ENCODE data around the gene PIGS. TPM values are rescaled to one million over a fixed set of nuclear protein-coding genes. Genes with fewer than 3 reads are reported as not detected.

PIGS gene
- total RNA-seq, 4 donors from 2014 or later, result 47.0 to 188 (median 107) TPM

- Histone ChIP-seq H3K27me3 (no peaks in the 10 kb centered on the region), H3K9me3 (no peaks in the 10 kb centered on the region), H3K4me3 (no peak overlapping the region), H3K4me1 (no peaks in the 10 kb centered on the region), H3K36me3 (no peaks in the 10 kb centered on the region), H3K27ac (no peak overlapping the region)
- no peak for DNase-seq
- TF ChIP-seq CTCF (IDR thresholded peaks at IDR 0.05) (no peak), POLR2A (IDR thresholded peaks at IDR 0.05) (no peak)
These were observed 39.0 kb downstream of the PIGS start for GRCh38 chr17:28532050-28532960.

- Histone ChIP-seq H3K4me3 (no peak overlapping the region), H3K36me3 (no peaks in the 10 kb centered on the region), H3K27me3 (no peaks in the 10 kb centered on the region), H3K4me1 (no peaks in the 10 kb centered on the region), H3K9me3 (no peaks in the 10 kb centered on the region), H3K27ac (no peak overlapping the region)
- no peak for TF ChIP-seq POLR2A (IDR thresholded peaks at IDR 0.05)
- TF ChIP-seq CTCF (IDR thresholded peaks at IDR 0.05), result no peak
- no peak for DNase-seq
These were observed 40.4 kb downstream of the PIGS start for GRCh38 chr17:28530926-28531325.

DNA sequence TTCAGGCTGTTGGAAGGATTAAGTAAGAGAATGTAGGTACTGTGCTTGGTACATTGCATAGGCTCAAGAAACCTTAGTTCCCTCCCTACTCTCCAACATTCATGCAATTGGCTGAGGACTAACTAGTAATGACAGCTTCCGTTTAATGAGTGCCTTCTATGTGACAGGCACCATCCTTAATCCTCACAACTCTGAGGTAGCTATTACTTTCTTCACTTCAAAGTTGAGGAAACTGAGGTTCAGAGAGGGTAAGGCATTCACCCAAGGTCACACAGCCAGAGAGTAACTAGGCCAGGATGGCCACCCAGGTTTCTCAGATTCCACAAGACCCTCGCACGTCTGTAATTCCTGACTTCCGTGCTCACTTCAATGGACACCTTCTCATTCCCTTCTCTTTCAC is 41.1 kb downstream of the PIGS start:
- Histone ChIP-seq H3K27ac (no peak overlapping the region), H3K4me3 (no peak overlapping the region), H3K36me3 (no peaks in the 10 kb centered on the region), H3K4me1 (peaks cover 0 to 4% (median 0%) of the 10 kb centered on the region in 4 donors), H3K27me3 (no peaks in the 10 kb centered on the region), H3K9me3 (no peaks in the 10 kb centered on the region)
- TF ChIP-seq CTCF (IDR thresholded peaks at IDR 0.05), result no peak
- TF ChIP-seq POLR2A (IDR thresholded peaks at IDR 0.05), result no peak
- DNase-seq, result no peak

- H3K4me1 ChIP-seq, result peaks cover 0 to 12% (median 0%) of the 10 kb centered on the region in 4 donors
- no peaks in the 10 kb centered on the region for H3K36me3 ChIP-seq
- no peak overlapping the region for H3K4me3 ChIP-seq
- no peak overlapping the region for H3K27ac ChIP-seq
- no peak for DNase-seq
- TF ChIP-seq POLR2A (IDR thresholded peaks at IDR 0.05) (no peak), CTCF (IDR thresholded peaks at IDR 0.05) (no peak)
- no peaks in the 10 kb centered on the region for H3K9me3 ChIP-seq
- no peaks in the 10 kb centered on the region for H3K27me3 ChIP-seq
These were observed 42.3 kb downstream of the PIGS start for GRCh38 chr17:28529013-28529400.

GRCh38 chr17:28528327-28529012 is 42.9 kb downstream of the PIGS start:
- DNase-seq, result peak in 1 of 3 donors; percentile 57
- H3K4me3 ChIP-seq, result no peak overlapping the region
- TF ChIP-seq POLR2A (IDR thresholded peaks at IDR 0.05), result no peak
- H3K27ac ChIP-seq, result no peak overlapping the region
- H3K36me3 ChIP-seq, result no peaks in the 10 kb centered on the region
- H3K9me3 ChIP-seq, result no peaks in the 10 kb centered on the region
- no peaks in the 10 kb centered on the region for H3K27me3 ChIP-seq
- peaks cover 0 to 12% (median 0%) of the 10 kb centered on the region in 4 donors for H3K4me1 ChIP-seq

DNA sequence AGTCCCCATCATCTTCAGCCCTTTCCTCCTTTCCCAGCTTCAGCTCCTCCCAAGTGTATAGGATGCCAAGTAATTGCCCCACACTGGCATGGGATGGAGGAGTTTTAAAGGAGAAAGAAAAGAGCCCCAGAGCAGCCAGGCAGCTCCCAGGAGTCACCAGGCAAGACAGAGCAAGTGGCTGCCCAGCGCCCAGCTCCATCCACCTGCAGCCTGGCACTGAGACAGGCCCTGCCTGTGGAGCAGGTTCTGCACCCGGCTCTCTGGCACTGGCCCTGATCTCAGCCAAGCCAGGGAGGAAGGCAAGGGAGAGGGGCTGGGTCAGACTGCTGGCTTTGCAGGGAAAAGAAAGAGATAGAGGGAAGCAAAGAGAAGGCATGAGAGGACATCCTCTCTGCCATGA is 43.5 kb downstream of the PIGS start:
- H3K27ac ChIP-seq, result no peak overlapping the region
- TF ChIP-seq CTCF (IDR thresholded peaks at IDR 0.05), result no peak
- no peak for TF ChIP-seq POLR2A (IDR thresholded peaks at IDR 0.05)
- no peak for DNase-seq

More for the DNA sequence above, 43.5 kb downstream of the PIGS start:
- H3K9me3 ChIP-seq, result no peaks in the 10 kb centered on the region
- H3K4me3 ChIP-seq, result no peak overlapping the region
- H3K27me3 ChIP-seq, result no peaks in the 10 kb centered on the region
- no peaks in the 10 kb centered on the region for H3K36me3 ChIP-seq
- H3K4me1 ChIP-seq, result peaks cover 0 to 12% (median 0%) of the 10 kb centered on the region in 4 donors
